NCI-H2227 (cell line): Measurements from ENCODE around the gene NHLH1.

Experiments
- DNase-seq: peaks from one replicate; lab custom pipeline; 2025; ENCODE audit not compliant: unreplicated experiment; lab: John Stamatoyannopoulos, UW

The NHLH1 gene

DNA sequence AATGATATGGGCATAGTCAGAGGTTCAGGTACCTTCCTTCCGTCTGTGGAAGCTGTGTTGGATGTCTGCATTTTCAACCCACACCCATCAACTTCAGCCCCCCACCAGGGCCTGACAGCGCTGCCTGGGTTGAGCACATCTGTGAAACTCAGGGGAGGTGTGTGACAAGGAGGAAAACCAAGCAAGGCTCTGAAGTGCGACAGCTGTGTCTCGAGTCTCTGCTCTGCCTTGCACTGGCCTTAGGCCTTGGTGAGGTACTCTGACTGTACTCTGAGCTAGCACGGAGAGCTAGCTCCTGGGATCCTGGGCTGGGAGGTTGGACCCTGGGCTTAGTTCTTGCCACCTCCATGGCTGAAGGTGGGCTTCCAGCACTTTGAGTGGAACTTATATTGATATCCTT is 42.6 kb downstream of the NHLH1 start:
- no peak for DNase-seq

DNA sequence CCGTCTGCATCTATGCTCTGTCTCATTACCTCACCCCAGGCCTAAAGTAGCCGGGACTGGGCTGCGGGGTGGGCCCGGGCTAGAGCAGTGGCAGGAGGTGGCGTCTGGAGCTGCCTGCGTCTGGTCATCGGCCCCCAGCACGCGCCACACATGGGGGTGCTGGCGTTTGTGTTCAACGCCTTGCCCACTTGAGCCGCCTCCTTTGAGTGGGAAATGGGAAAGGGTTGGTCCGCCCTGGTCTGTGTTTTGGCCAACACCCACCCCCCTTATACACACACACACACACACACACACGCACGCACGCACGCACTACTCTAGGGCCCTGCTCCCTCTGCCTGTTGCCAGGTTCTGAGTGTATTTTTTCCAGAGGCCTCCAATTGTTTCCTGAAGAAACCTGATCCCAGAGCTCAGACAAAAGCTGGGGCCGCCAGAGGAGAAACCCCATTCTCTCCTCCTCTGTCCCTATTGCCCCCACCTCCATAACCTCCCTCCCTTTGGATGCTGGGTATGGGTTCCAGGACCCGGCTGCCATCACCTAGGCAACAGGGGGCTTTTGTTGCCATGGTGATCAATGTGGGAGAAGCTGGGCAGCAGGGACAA is 43.6 kb downstream of the NHLH1 start:
- peak; percentile 71 for DNase-seq

DNA sequence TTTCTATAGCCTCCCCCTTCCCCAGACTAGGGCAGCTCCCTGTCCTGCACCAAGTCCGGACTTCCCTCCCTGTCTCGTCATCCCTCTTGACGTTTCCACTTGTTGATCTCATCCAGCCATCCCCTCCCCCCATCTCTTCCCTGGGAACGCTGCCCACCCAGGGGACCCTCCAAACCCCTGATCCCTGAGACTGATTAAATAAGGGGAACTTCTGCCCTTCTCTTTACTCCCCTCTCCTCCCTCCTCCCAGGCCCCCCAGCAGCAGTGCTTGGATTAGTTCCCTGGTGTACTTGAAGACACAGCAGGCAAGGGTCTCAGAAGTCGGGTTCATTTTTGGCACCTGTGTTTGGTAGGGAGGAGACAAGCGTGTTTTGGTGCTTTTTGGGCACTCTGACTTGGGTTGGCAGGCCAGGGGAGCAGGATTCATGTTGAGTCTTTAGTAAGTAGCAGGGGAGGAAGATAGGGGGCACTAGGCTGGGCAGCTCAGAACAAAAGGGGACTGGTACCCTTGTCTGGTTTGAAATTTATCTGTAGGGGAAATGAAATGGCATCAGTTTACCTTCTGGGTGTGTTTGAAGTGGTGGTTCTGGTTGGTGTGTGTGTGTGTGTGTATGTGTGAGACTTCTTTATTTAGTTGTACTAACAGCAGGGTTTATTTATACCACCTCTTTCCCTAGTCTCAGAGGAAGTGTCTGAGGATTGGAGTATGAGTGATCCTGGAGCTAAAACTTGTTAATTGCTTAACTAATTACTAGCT is 44.6 kb downstream of the NHLH1 start:
- no peak for DNase-seq

DNA sequence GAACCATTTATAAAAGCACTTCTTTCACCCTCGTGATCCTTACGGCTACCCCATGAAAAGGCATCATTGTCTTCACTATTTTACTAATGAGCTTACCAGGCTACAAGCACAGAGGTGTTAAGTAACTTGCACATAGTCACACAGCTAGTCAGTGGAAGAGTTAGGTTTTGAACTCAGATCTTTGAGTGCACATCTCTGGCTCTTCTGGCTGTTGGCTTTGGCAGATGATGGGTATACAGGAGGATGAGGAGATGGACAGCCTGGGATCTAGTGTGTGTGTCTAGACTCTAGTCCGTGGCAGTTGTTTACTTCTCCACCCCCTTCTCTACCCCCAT is 45.1 kb downstream of the NHLH1 start:
- no peak for DNase-seq

DNA sequence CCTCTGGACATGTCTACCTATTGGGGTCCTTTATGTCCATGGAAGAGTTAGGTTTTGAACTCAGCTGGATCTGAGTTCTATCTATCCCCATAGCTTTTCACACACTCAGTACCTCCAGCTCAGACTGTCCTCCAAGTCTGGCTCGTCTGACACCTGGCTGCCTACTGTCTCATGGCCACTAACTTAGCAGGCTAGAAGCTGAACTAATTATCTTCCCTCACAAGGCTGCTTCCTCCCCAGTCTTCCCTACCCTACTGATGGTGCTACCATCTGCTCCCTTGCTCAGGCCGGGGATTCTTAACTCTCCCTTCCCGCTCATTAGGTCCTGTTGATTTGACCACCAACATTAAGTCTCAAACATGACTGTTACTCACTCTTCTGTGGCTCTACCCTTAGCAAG is 46.8 kb downstream of the NHLH1 start:
- DNase-seq, result no peak

DNA sequence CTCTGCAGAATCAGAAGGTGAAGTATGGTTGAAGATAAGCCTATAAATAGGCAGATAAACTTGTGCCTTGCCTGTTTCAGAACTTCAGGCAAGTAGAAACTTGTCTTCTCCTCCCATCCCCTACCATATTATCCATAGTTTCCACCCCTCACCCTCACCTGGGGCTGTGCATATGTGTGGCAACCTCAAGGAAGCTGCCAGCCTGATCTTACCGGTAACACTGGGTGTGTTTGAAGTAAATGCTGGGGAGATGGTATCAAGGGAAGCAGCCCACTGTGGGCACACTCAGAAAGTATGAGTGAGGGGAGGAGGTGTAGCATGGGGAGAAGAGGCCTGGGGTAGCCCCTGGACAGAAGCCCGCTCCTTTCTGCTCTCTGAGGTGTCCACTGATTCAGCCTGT is 48.0 kb downstream of the NHLH1 start:
- DNase-seq, result no peak

DNA sequence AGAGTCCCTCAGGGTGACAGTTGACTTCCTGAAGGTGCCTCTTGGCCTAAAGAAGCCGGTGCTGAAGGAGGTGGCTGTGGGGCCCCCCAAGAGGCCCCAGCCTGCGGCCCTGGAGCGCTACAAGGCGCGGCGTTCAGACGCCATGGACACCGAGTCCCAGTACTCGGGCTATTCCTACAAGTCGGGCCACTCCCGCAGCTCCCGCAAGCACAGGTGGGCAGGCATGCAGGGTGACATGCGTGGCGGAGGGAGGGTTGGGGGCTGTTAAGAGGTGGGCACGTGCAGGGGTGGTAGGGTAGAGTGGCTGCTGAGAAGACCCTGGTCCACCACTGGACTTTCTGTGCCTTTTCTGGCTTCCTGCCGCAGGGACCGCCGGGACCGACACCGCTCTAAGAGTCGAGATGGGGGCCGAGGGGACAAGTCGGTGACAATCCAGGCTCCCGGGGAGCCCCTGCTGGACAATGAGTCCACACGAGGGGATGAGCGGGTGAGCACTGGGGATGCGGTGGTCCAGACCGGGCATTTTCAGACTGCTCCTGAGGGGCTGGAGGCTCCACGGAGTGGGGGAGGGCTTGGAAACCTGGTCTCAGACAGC is 48.9 kb downstream of the NHLH1 start:
- no peak for DNase-seq

DNA sequence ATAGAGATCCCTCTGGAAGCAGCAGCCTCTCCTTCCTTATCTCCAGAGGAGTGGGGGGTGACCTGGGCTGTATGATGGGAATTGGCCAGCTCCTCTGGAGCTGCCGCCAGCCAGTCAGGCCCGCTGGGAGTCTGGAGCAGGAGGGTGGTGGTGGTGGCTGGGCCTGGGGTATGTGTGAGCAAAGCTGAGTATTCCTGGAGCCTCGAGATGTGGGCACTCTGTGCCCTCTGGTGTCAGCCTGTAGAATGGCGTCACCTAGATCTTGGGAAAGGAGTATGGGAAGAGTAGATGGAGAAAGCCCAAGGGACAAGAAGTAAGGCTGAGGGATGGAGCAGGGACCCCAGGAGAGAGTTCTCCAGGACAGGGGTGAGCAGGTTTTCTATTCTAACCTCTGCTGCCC is 49.5 kb downstream of the NHLH1 start:
- peak; percentile 40 for DNase-seq

DNA sequence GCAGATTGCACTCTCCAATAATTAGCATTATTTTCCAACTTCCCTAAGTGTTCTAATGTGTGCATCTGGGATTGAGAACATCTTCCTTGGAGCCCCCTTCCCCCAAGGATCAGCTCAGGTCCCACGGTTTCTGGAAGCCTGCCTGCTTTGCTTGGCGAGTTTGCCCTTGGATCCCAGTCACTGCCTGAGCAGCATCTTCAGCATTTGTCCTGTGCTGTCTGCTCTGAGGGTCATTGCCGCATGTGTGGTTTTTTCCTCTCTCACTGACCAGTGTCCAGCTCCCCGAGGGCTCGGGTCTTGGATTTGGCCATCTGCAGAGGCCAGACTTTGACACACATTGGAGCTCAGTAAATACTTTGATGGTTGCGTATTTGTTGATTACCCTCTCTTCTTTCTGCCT is 51.6 kb downstream of the NHLH1 start:
- DNase-seq, result no peak

DNA sequence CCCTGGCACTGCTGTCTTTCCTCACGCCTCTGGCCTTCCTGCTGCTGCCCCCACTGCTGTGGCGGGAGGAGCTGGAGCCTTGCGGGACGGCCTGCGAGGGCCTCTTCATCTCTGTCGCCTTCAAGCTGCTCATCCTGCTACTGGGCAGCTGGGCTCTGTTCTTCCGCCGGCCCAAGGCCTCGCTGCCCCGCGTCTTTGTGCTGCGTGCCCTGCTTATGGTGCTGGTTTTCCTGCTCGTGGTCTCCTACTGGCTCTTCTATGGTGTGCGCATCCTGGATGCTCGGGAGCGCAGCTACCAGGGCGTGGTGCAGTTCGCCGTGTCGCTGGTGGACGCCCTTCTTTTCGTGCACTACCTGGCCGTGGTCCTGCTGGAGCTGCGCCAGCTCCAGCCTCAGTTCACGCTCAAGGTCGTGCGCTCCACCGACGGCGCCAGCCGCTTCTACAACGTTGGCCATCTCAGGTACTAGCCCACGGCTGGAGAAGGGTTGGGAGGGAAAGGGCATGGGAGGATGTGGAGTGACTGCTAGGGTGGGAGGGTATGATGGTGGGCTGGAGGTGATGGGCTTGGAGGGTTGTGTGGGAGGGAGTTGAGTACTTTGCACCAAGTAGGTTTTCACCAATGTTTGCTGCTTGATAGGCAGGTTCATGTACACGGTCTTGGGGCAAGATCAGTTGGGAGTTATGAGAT is 52.4 kb downstream of the NHLH1 start:
- no peak for DNase-seq

DNA sequence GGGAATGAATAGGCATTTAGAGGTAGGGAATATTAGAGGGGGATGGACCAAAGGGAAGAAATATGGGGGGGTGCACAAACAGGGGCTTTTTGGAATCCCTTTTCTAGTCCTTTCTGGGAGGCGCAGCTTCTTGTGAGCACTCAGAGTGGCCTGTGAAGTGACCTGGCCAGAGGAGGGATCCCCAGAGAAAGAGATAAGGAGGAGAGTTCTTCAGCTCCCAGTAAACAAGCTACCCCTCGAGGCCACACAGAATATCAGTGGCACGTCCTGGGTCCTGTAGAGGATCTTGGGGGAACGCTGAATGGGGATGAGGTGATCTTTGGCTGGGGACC is 52.9 kb downstream of the NHLH1 start:
- no peak for DNase-seq

DNA sequence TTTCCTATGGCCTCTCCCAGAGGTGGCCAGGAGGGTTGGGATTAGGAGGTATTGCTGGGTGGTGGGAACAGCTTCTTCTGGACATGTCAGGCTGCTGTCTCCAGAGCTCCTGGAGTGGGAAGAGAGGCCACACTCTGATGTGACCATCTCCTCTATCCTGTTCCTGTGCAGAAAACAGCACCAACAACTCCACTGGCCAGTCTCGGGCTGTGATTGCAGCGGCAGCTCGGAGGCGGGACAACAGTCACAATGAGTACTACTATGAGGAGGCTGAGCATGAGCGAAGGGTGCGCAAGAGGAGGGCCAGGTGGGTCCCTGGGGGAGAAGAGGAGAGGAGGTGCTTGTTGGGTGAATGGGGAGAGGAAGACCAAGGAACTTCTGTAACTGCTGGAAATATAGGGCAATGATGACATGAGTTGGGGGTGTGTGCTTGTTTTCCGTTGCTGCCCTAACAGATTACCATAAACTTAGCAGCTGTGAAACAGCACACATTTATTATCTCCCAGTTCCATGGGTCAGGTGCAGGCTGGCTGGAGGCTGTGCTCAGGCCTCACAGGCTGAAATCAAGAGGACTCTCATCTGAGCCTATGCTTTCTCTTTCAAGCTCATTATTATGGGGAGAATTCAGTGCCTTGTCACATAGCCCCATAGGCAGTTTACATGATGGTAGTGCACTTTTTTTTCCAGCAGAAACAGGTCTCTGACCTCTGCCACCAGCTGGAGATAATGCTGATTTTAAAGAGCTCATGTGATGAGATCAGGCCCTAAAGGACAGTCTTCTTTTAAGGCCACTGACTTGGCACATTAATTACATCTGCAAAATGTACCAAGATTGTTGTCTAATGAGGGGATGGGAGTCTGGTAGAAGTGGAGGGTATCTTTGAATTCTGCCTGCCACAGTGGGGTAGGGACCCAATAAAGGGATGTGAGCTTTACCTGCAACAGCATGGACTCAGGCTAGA is 54.3 kb downstream of the NHLH1 start:
- no peak for DNase-seq

DNA sequence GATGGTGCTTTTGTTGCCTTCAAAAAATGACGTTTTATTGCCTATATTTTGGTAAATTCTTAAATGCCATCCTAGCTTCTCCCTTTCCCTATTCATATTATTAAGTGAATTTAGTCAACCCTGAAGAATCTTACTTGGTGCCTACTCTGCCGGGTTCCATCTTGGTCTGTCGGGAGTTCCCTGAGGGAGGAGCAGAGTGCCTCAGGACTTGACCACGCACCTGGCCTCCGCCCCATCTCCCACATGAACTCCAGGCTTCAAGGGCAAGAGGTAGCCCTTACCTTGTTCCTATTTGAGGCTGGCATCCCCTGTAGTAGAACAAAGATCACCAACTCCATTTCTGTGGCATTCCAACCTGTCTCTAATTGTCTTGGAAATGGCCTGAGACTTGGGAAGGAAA is 55.0 kb downstream of the NHLH1 start:
- no peak for DNase-seq
